ENCODE measurements around the gene TSPAN33.
A peak's percentile ranks its signal among the peaks of the same experiment; 100 is the strongest.

Gene TSPAN33

GRCh38 chr7:129188372-129188891, 43.9 kb downstream of the TSPAN33 start, which contains the start of gene SMO:
TSS of gene SMO (plus strand) at chr7:129188633. CDS start at chr7:129189152, 519 bp downstream.
- peak within 1 kb of the TSS; percentile 68 for H3K9ac ChIP-seq (ENCODE audit: low read length)
- peak within 1 kb of the TSS; percentile 63 to 71 for H3K4ac ChIP-seq (ENCODE audit: low read depth in 1 of 2, low read length in 2 of 2)
- peak within 1 kb of the TSS in 1 of 2 experiments; percentile 80 for H3K14ac ChIP-seq (ENCODE audit: low read length in 2 of 2)
- peak within 1 kb of the TSS; percentile 71 for H2BK120ac ChIP-seq (ENCODE audit: low read depth, low read length)
- peak within 1 kb of the TSS; percentile 0 for H2AFZ ChIP-seq (ENCODE audit: low read depth, low read length)
- peak within 1 kb of the TSS; percentile 74 to 78 for H3K4me3 ChIP-seq (ENCODE audit: insufficient read depth in 1 of 2, low read depth in 1 of 2, low read length in 2 of 2)
- under 1% methylated on average over 20 of the region's 48 CpGs for WGBS
- H2BK15ac ChIP-seq (ENCODE audit: low read depth, poor library complexity, severe bottlenecking) = peak within 1 kb of the TSS; percentile 74
- H3K9me3 ChIP-seq (ENCODE audit: control insufficient read depth, low read length) = no peaks in the 10 kb centered on the region
- H3K36me3 ChIP-seq (ENCODE audit: control insufficient read depth in 1 of 2, insufficient read depth in 2 of 2, low read depth in 1 of 2, low read length in 2 of 2) = peaks cover 0 to 6% of the 10 kb centered on the region in 2 experiments
- H2BK5ac ChIP-seq (ENCODE audit: low read depth, low read length, poor library complexity, severe bottlenecking) = no peak within 1 kb of the TSS
- H4K8ac ChIP-seq (ENCODE audit: low read length) = peak within 1 kb of the TSS; percentile 56
- peak within 1 kb of the TSS; percentile 82 to 84 for H3K18ac ChIP-seq (ENCODE audit: low read depth in 1 of 2, low read length in 2 of 2)
- peaks cover 0 to 58% of the 10 kb centered on the region in 2 experiments for H3K27me3 ChIP-seq (ENCODE audit: control insufficient read depth in 1 of 2, insufficient read depth in 1 of 2, low read length in 2 of 2)
- peak within 1 kb of the TSS in 1 of 2 experiments; percentile 3 for H2BK12ac ChIP-seq (ENCODE audit: low read length in 2 of 2)
- no peak within 1 kb of the TSS for H4K91ac ChIP-seq (ENCODE audit: low read length)
- no peak within 1 kb of the TSS for H2AK5ac ChIP-seq (ENCODE audit: low read length, severe bottlenecking)
- peak; percentile 55 for DNase-seq
- peaks cover 8% of the 10 kb centered on the region for H3K4me1 ChIP-seq (ENCODE audit: control insufficient read depth, insufficient read depth, low read depth, low read length)
- H3K4me2 ChIP-seq (ENCODE audit: low read length, poor library complexity, severe bottlenecking) = peak within 1 kb of the TSS; percentile 97
- H3K27ac ChIP-seq (ENCODE audit: low read length, poor library complexity, severe bottlenecking) = no peak within 1 kb of the TSS
- H3K23ac ChIP-seq (ENCODE audit: low read length in 2 of 2) = peak within 1 kb of the TSS in 1 of 2 experiments; percentile 2
- peaks cover 30% of the 10 kb centered on the region for H3K79me1 ChIP-seq (replicated peaks; ENCODE audit: low read length, poor library complexity, severe bottlenecking)

DNA sequence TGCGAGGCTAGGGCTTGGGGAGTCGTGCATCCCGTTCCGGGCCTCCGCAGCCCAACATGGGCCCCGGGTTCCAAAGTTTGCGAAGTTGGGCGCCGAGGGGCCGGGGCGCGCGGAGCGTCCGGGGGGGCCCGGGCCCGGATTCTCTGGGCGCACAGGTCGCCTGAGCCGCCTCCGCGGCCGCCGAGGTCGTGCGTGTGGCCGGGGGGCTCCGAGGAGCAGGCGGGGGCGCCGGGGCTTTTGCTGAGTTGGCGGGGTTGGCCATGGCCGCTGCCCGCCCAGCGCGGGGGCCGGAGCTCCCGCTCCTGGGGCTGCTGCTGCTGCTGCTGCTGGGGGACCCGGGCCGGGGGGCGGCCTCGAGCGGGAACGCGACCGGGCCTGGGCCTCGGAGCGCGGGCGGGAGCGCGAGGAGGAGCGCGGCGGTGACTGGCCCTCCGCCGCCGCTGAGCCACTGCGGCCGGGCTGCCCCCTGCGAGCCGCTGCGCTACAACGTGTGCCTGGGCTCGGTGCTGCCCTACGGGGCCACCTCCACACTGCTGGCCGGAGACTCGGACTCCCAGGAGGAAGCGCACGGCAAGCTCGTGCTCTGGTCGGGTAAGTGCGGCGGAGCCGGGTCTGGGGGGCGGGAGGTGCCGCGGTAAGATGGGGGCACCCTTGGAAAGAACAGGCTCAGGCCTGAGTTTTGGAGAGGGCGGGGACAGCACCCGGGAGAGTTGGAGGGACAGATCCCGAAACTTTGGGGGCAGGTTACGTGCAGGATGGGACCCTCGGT, 44.6 kb downstream of the TSPAN33 start:
- no peaks in the 10 kb centered on the region for H3K9me3 ChIP-seq (ENCODE audit: control insufficient read depth, low read length)
- H3K27ac ChIP-seq (ENCODE audit: low read length, poor library complexity, severe bottlenecking) = no peak overlapping the region
- H3K4me3 ChIP-seq (ENCODE audit: insufficient read depth in 1 of 2, low read depth in 1 of 2, low read length in 2 of 2) = peak overlapping the region; percentile 74 to 78
- H3K4me2 ChIP-seq (ENCODE audit: low read length, poor library complexity, severe bottlenecking) = peak overlapping the region; percentile 97
- H4K91ac ChIP-seq (ENCODE audit: low read length) = no peak overlapping the region
- H3K4ac ChIP-seq (ENCODE audit: low read depth in 1 of 2, low read length in 2 of 2) = peak overlapping the region; percentile 51 to 71
- peak overlapping the region; percentile 71 for H2BK120ac ChIP-seq (ENCODE audit: low read depth, low read length)
- H3K4me1 ChIP-seq (ENCODE audit: control insufficient read depth, insufficient read depth, low read depth, low read length) = peaks cover 8% of the 10 kb centered on the region
- peak overlapping the region in 1 of 2 experiments; percentile 2 for H3K23ac ChIP-seq (ENCODE audit: low read length in 2 of 2)
- H3K14ac ChIP-seq (ENCODE audit: low read length in 2 of 2) = peak overlapping the region in 1 of 2 experiments; percentile 80
- peaks cover 31% of the 10 kb centered on the region for H3K79me1 ChIP-seq (replicated peaks; ENCODE audit: low read length, poor library complexity, severe bottlenecking)
- under 1% methylated on average over 80 of the region's 83 CpGs for WGBS
- no peak overlapping the region for H2AK5ac ChIP-seq (ENCODE audit: low read length, severe bottlenecking)
- no peak overlapping the region for H2BK12ac ChIP-seq (ENCODE audit: low read length in 2 of 2)
- peak; percentile 26 for DNase-seq
- peaks cover 0 to 58% of the 10 kb centered on the region in 2 experiments for H3K27me3 ChIP-seq (ENCODE audit: control insufficient read depth in 1 of 2, insufficient read depth in 1 of 2, low read length in 2 of 2)
- H3K9ac ChIP-seq (ENCODE audit: low read length) = peak overlapping the region; percentile 68
- peak overlapping the region; percentile 0 for H2AFZ ChIP-seq (ENCODE audit: low read depth, low read length)
- peak overlapping the region; percentile 56 for H4K8ac ChIP-seq (ENCODE audit: low read length)
- H2BK5ac ChIP-seq (ENCODE audit: low read depth, low read length, poor library complexity, severe bottlenecking) = no peak overlapping the region
- H3K18ac ChIP-seq (ENCODE audit: low read depth in 1 of 2, low read length in 2 of 2) = peak overlapping the region; percentile 82 to 84
- H2BK15ac ChIP-seq (ENCODE audit: low read depth, poor library complexity, severe bottlenecking) = peak overlapping the region; percentile 74
- peaks cover 0 to 6% of the 10 kb centered on the region in 2 experiments for H3K36me3 ChIP-seq (ENCODE audit: control insufficient read depth in 1 of 2, insufficient read depth in 2 of 2, low read depth in 1 of 2, low read length in 2 of 2)

- no peak overlapping the region for H3K27ac ChIP-seq (ENCODE audit: low read length, poor library complexity, severe bottlenecking)
- H3K4me1 ChIP-seq (ENCODE audit: control insufficient read depth, insufficient read depth, low read depth, low read length) = peaks cover 8% of the 10 kb centered on the region
- H2AK5ac ChIP-seq (ENCODE audit: low read length, severe bottlenecking) = no peak overlapping the region
- no peak overlapping the region for H2BK120ac ChIP-seq (ENCODE audit: low read depth, low read length)
- peak overlapping the region in 1 of 2 experiments; percentile 80 for H3K14ac ChIP-seq (ENCODE audit: low read length in 2 of 2)
- no peak overlapping the region for H3K4ac ChIP-seq (ENCODE audit: low read depth in 1 of 2, low read length in 2 of 2)
- 19% methylated on average over 13 of the region's 13 CpGs for WGBS
- no peak overlapping the region for H2BK15ac ChIP-seq (ENCODE audit: low read depth, poor library complexity, severe bottlenecking)
- H3K9me3 ChIP-seq (ENCODE audit: control insufficient read depth, low read length) = no peaks in the 10 kb centered on the region
- DNase-seq = peak; percentile 4
- H3K27me3 ChIP-seq (ENCODE audit: control insufficient read depth in 1 of 2, insufficient read depth in 1 of 2, low read length in 2 of 2) = peaks cover 0 to 58% of the 10 kb centered on the region in 2 experiments
- no peak overlapping the region for H4K8ac ChIP-seq (ENCODE audit: low read length)
- peak overlapping the region; percentile 74 to 78 for H3K4me3 ChIP-seq (ENCODE audit: insufficient read depth in 1 of 2, low read depth in 1 of 2, low read length in 2 of 2)
- H3K9ac ChIP-seq (ENCODE audit: low read length) = peak overlapping the region; percentile 68
- peaks cover 31% of the 10 kb centered on the region for H3K79me1 ChIP-seq (replicated peaks; ENCODE audit: low read length, poor library complexity, severe bottlenecking)
- no peak overlapping the region for H3K23ac ChIP-seq (ENCODE audit: low read length in 2 of 2)
- H3K18ac ChIP-seq (ENCODE audit: low read depth in 1 of 2, low read length in 2 of 2) = peak overlapping the region in 1 of 2 experiments; percentile 84
- no peak overlapping the region for H4K91ac ChIP-seq (ENCODE audit: low read length)
- peak overlapping the region; percentile 0 for H2AFZ ChIP-seq (ENCODE audit: low read depth, low read length)
- no peak overlapping the region for H2BK12ac ChIP-seq (ENCODE audit: low read length in 2 of 2)
- peaks cover 0 to 6% of the 10 kb centered on the region in 2 experiments for H3K36me3 ChIP-seq (ENCODE audit: control insufficient read depth in 1 of 2, insufficient read depth in 2 of 2, low read depth in 1 of 2, low read length in 2 of 2)
- peak overlapping the region; percentile 97 for H3K4me2 ChIP-seq (ENCODE audit: low read length, poor library complexity, severe bottlenecking)
- no peak overlapping the region for H2BK5ac ChIP-seq (ENCODE audit: low read depth, low read length, poor library complexity, severe bottlenecking)
These were observed 45.3 kb downstream of the TSPAN33 start for GRCh38 chr7:129189661-129190310.

GRCh38 chr7:129191272-129191671, 46.8 kb downstream of the TSPAN33 start:
- H3K27ac ChIP-seq (ENCODE audit: low read length, poor library complexity, severe bottlenecking) = no peak overlapping the region
- H2BK15ac ChIP-seq (ENCODE audit: low read depth, poor library complexity, severe bottlenecking) = no peak overlapping the region
- no peak overlapping the region for H4K8ac ChIP-seq (ENCODE audit: low read length)
- peaks cover 34% of the 10 kb centered on the region for H3K79me1 ChIP-seq (replicated peaks; ENCODE audit: low read length, poor library complexity, severe bottlenecking)
- H4K91ac ChIP-seq (ENCODE audit: low read length) = no peak overlapping the region
- no peak overlapping the region for H3K18ac ChIP-seq (ENCODE audit: low read depth in 1 of 2, low read length in 2 of 2)
- no peak for DNase-seq
- H3K4me2 ChIP-seq (ENCODE audit: low read length, poor library complexity, severe bottlenecking) = no peak overlapping the region
- H3K4me3 ChIP-seq (ENCODE audit: insufficient read depth in 1 of 2, low read depth in 1 of 2, low read length in 2 of 2) = no peak overlapping the region
- H3K27me3 ChIP-seq (ENCODE audit: control insufficient read depth in 1 of 2, insufficient read depth in 1 of 2, low read length in 2 of 2) = peaks cover 0 to 49% of the 10 kb centered on the region in 2 experiments
- no peak overlapping the region for H3K4ac ChIP-seq (ENCODE audit: low read depth in 1 of 2, low read length in 2 of 2)
- no peak overlapping the region for H3K14ac ChIP-seq (ENCODE audit: low read length in 2 of 2)
- H2BK12ac ChIP-seq (ENCODE audit: low read length in 2 of 2) = no peak overlapping the region
- no peak overlapping the region for H2AK5ac ChIP-seq (ENCODE audit: low read length, severe bottlenecking)
- H3K4me1 ChIP-seq (ENCODE audit: control insufficient read depth, insufficient read depth, low read depth, low read length) = peaks cover 7% of the 10 kb centered on the region
- no peak overlapping the region for H3K23ac ChIP-seq (ENCODE audit: low read length in 2 of 2)
- H3K9me3 ChIP-seq (ENCODE audit: control insufficient read depth, low read length) = no peaks in the 10 kb centered on the region
- peaks cover 0 to 6% of the 10 kb centered on the region in 2 experiments for H3K36me3 ChIP-seq (ENCODE audit: control insufficient read depth in 1 of 2, insufficient read depth in 2 of 2, low read depth in 1 of 2, low read length in 2 of 2)
- H2AFZ ChIP-seq (ENCODE audit: low read depth, low read length) = no peak overlapping the region
- no peak overlapping the region for H2BK5ac ChIP-seq (ENCODE audit: low read depth, low read length, poor library complexity, severe bottlenecking)
- no peak overlapping the region for H3K9ac ChIP-seq (ENCODE audit: low read length)
- 98% methylated on average over 3 of the region's 3 CpGs for WGBS
- no peak overlapping the region for H2BK120ac ChIP-seq (ENCODE audit: low read depth, low read length)

Data from mesenchymal stem cell (in vitro differentiated cells and primary cell).